Stimulated activated effector memory CD8-positive, alpha-beta T cell treated with anti-CD3 and anti-CD28 coated beads, Interleukin-12 subunit alpha, Interleukin-12 subunit beta, amount 100 ng/mL, for 72 hours (primary cell): ENCODE measurements around the gene PARD3B.

Experiments used
- ATAC-seq: fragments of 150-1000 bp; cut with Tn5 transposase; 2 replicates; pipeline ENCODE4 v1.10.0; 2021
- DNase-seq, 2 donors: peaks; one replicate each; pipeline ENCODE4 v3.0.0; 2021 to 2022; ENCODE audit warnings: low spot score in 2 of 2
- H3K27ac Mint-ChIP-seq: one replicate; pipeline ENCODE4 v1.8.0; 2022; ENCODE audit warnings: mild to moderate bottlenecking, mixed read lengths
- H3K36me3 Mint-ChIP-seq: one replicate; pipeline ENCODE4 v1.8.0; 2022; ENCODE audit warnings: mild to moderate bottlenecking, mixed read lengths
- H3K4me1 Mint-ChIP-seq: one replicate; pipeline ENCODE4 v1.8.0; 2022; ENCODE audit warnings: mixed read lengths
- H3K4me3 Mint-ChIP-seq: one replicate; pipeline ENCODE4 v1.8.0; 2022; ENCODE audit warnings: mild to moderate bottlenecking, mixed read lengths
- H3K9me3 Mint-ChIP-seq: one replicate; pipeline ENCODE4 v1.8.0; 2022; ENCODE audit warnings: mixed read lengths

The PARD3B gene

DNA sequence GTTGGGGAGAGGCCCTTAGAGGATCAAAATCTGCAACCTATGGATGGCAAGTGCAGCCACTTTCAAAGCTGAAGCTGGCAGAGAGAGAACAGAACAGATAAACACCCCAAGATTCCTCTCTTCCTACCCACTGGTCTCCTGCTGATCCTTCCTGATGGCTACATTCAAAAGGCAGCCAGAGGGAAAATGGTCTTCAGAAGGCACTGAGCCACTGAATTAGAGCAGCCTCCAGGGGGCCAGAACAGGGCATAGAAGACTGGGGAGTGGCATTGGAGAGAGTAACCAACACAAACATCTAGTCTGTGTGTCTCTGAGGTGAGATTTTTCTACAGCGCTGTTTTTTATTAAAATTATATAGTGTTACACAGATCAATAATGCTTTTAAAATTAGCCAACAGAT is 432.6 kb downstream of the PARD3B start:
- no peaks in the 10 kb centered on the region for H3K36me3 Mint-ChIP-seq
- H3K27ac Mint-ChIP-seq = no peak overlapping the region
- peaks cover 2% of the 10 kb centered on the region for H3K9me3 Mint-ChIP-seq
- ATAC-seq (no peak), DNase-seq (no peak)
- no peak overlapping the region for H3K4me3 Mint-ChIP-seq
- no peaks in the 10 kb centered on the region for H3K4me1 Mint-ChIP-seq

DNA sequence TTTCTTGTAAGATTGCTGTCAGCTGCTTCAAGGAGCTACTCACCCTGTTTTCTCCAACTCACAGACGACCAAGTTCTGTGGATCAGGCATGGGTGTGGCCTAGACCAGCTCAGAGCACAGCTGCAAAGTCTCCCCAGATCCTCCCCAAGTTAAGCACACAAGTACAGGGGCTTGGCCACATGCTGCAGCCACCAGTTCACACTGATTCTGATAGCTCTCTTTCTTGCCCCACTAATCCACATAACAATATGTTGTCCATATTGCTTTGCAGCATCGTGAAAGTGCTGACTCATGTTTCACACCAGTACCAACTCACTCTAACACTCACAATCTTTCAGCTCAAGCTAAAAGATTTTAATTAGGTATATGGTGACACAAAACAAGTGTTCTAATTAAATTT is 437.0 kb downstream of the PARD3B start:
- DNase-seq = no peak
- no peak overlapping the region for H3K27ac Mint-ChIP-seq
- ATAC-seq = peak; percentile 43

DNA sequence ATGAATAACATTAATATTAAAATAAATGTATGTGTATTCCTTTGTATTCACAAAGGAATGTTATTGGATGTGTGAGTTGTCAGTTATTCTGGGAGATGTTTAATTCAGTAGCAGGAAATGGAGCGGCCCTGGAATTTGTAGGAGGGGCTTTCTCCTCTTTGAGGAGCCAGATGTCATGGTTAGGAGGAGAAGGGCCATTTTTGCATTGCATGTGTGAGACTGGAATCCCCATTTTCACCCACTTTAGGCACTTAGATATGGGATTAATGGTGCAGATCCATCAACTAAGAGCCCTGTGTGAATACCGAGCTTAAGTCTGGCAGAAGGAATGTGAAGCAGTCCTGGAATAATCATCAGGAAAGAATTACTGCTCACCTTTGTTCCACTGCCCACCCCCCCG is 439.2 kb downstream of the PARD3B start:
- DNase-seq = no peak

More for the DNA sequence above, 437.0 kb downstream of the PARD3B start:
- H3K4me1 Mint-ChIP-seq = no peaks in the 10 kb centered on the region
- H3K4me3 Mint-ChIP-seq = no peak overlapping the region
- H3K9me3 Mint-ChIP-seq = peaks cover 3% of the 10 kb centered on the region
- H3K36me3 Mint-ChIP-seq = no peaks in the 10 kb centered on the region

GRCh38 chr2:204986641-204987040 is 441.4 kb downstream of the PARD3B start:
- no peak for ATAC-seq
- Mint-ChIP-seq H3K36me3 (no peaks in the 10 kb centered on the region), H3K4me3 (no peak overlapping the region), H3K9me3 (peaks cover 3% of the 10 kb centered on the region), H3K4me1 (no peaks in the 10 kb centered on the region), H3K27ac (no peak overlapping the region)
- no peak for DNase-seq

More for the DNA sequence above, 439.2 kb downstream of the PARD3B start:
- no peaks in the 10 kb centered on the region for H3K36me3 Mint-ChIP-seq
- ATAC-seq = no peak
- H3K9me3 Mint-ChIP-seq = peaks cover 3% of the 10 kb centered on the region
- H3K4me1 Mint-ChIP-seq = no peaks in the 10 kb centered on the region
- H3K4me3 Mint-ChIP-seq = no peak overlapping the region
- no peak overlapping the region for H3K27ac Mint-ChIP-seq

GRCh38 chr2:204988836-204989235 is 443.6 kb downstream of the PARD3B start:
- DNase-seq = no peak
- Mint-ChIP-seq H3K4me3 (no peak overlapping the region), H3K4me1 (no peaks in the 10 kb centered on the region), H3K36me3 (no peaks in the 10 kb centered on the region), H3K27ac (no peak overlapping the region), H3K9me3 (peaks cover 3% of the 10 kb centered on the region)
- ATAC-seq = no peak

DNA sequence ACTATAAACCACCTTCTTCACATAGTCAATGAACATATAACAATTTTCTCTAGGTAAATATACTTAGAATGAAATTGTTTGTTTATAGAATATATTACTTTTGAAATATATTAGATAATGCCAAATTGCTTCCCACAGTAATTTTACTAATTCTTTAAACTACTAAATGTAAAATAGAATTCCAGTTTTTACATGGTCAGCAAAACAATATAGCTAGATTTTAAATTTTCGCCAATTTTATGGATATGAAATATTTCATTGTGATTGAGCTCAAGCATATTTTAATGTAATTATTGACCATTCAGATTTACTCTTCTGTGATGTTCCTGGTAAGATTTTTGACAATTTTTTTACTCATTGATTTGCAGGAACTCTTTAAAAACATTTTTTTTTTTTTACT is 444.6 kb downstream of the PARD3B start:
- ATAC-seq = no peak
- Mint-ChIP-seq H3K27ac (no peak overlapping the region), H3K4me3 (no peak overlapping the region), H3K36me3 (no peaks in the 10 kb centered on the region), H3K9me3 (peaks cover 3% of the 10 kb centered on the region), H3K4me1 (no peaks in the 10 kb centered on the region)
- DNase-seq = no peak

GRCh38 chr2:205001300-205001966 is 456.2 kb downstream of the PARD3B start:
- Mint-ChIP-seq H3K36me3 (no peaks in the 10 kb centered on the region), H3K4me1 (peaks cover 6% of the 10 kb centered on the region), H3K27ac (no peak overlapping the region), H3K9me3 (no peaks in the 10 kb centered on the region), H3K4me3 (no peak overlapping the region)
- DNase-seq (no peak), ATAC-seq (no peak)

GRCh38 chr2:205002390-205002789 is 457.1 kb downstream of the PARD3B start:
- ATAC-seq (peak; percentile 36), DNase-seq (no peak)
- Mint-ChIP-seq H3K4me3 (no peak overlapping the region), H3K9me3 (peaks cover 2% of the 10 kb centered on the region), H3K4me1 (peaks cover 6% of the 10 kb centered on the region), H3K27ac (no peak overlapping the region), H3K36me3 (no peaks in the 10 kb centered on the region)

GRCh38 chr2:205003288-205003687 is 458.0 kb downstream of the PARD3B start:
- no peak overlapping the region for H3K27ac Mint-ChIP-seq
- DNase-seq (no peak), ATAC-seq (no peak)
- no peaks in the 10 kb centered on the region for H3K36me3 Mint-ChIP-seq
- no peak overlapping the region for H3K4me3 Mint-ChIP-seq
- H3K9me3 Mint-ChIP-seq = peaks cover 2% of the 10 kb centered on the region
- peaks cover 6% of the 10 kb centered on the region for H3K4me1 Mint-ChIP-seq

GRCh38 chr2:205010196-205010595 is 464.9 kb downstream of the PARD3B start:
- no peaks in the 10 kb centered on the region for H3K36me3 Mint-ChIP-seq
- ATAC-seq = no peak
- H3K9me3 Mint-ChIP-seq = peaks cover 2% of the 10 kb centered on the region
- H3K4me1 Mint-ChIP-seq = no peaks in the 10 kb centered on the region
- H3K4me3 Mint-ChIP-seq = no peak overlapping the region
- no peak for DNase-seq
- no peak overlapping the region for H3K27ac Mint-ChIP-seq

- Mint-ChIP-seq H3K4me3 (no peak overlapping the region), H3K27ac (no peak overlapping the region), H3K9me3 (peaks cover 2% of the 10 kb centered on the region), H3K36me3 (no peaks in the 10 kb centered on the region), H3K4me1 (no peaks in the 10 kb centered on the region)
- DNase-seq (no peak), ATAC-seq (no peak)
Observed at GRCh38 chr2:205011031-205011430, 465.8 kb downstream of the PARD3B start.

- Mint-ChIP-seq H3K4me3 (no peak overlapping the region), H3K27ac (no peak overlapping the region), H3K9me3 (peaks cover 2% of the 10 kb centered on the region), H3K36me3 (no peaks in the 10 kb centered on the region), H3K4me1 (no peaks in the 10 kb centered on the region)
- ATAC-seq (no peak), DNase-seq (no peak)
Observed at GRCh38 chr2:205012961-205013360, 467.7 kb downstream of the PARD3B start.

- Mint-ChIP-seq H3K27ac (no peak overlapping the region), H3K9me3 (peaks cover 2% of the 10 kb centered on the region), H3K4me3 (no peak overlapping the region), H3K36me3 (no peaks in the 10 kb centered on the region), H3K4me1 (no peaks in the 10 kb centered on the region)
- DNase-seq (no peak), ATAC-seq (no peak)
Observed at GRCh38 chr2:205013586-205013985, 468.3 kb downstream of the PARD3B start.

- Mint-ChIP-seq H3K4me1 (no peaks in the 10 kb centered on the region), H3K36me3 (no peaks in the 10 kb centered on the region), H3K9me3 (peaks cover 2% of the 10 kb centered on the region), H3K27ac (no peak overlapping the region), H3K4me3 (no peak overlapping the region)
- DNase-seq (no peak), ATAC-seq (no peak)
Observed at GRCh38 chr2:205014201-205014600, 468.9 kb downstream of the PARD3B start.

GRCh38 chr2:205017381-205017780 is 472.1 kb downstream of the PARD3B start:
- H3K4me1 Mint-ChIP-seq = no peaks in the 10 kb centered on the region
- H3K4me3 Mint-ChIP-seq = no peak overlapping the region
- DNase-seq (no peak), ATAC-seq (no peak)
- peaks cover 2% of the 10 kb centered on the region for H3K9me3 Mint-ChIP-seq
- H3K27ac Mint-ChIP-seq = no peak overlapping the region
- no peaks in the 10 kb centered on the region for H3K36me3 Mint-ChIP-seq

- Mint-ChIP-seq H3K4me1 (no peaks in the 10 kb centered on the region), H3K36me3 (no peaks in the 10 kb centered on the region), H3K9me3 (peaks cover 2% of the 10 kb centered on the region), H3K27ac (no peak overlapping the region), H3K4me3 (no peak overlapping the region)
- ATAC-seq (no peak), DNase-seq (no peak)
Observed at GRCh38 chr2:205017912-205018311, 472.6 kb downstream of the PARD3B start.

DNA sequence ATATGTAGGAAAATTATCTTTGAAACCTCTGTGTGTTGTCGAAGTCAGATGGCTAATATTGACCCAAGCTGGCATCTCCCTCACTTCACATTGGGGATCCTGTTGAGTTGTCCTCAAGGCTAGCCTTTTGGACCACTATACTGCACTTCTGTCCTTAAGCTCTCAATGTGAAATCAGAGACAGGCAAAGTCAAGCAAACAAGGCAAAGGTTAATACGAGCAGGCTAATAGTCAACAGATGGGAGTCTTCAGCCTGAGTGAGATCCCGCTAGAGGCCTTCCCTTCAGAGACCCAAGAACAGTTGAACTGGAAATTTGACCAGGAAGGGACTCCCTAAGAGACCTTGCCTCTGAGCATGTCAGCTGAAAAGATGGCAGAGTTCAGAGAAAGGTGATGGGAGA is 475.4 kb downstream of the PARD3B start:
- H3K9me3 Mint-ChIP-seq = peaks cover 2% of the 10 kb centered on the region
- DNase-seq (no peak), ATAC-seq (no peak)
- no peaks in the 10 kb centered on the region for H3K4me1 Mint-ChIP-seq
- no peak overlapping the region for H3K27ac Mint-ChIP-seq
- no peak overlapping the region for H3K4me3 Mint-ChIP-seq
- H3K36me3 Mint-ChIP-seq = no peaks in the 10 kb centered on the region
